Measurements from ENCODE around the gene FGFR3.

The FGFR3 gene

DNA sequence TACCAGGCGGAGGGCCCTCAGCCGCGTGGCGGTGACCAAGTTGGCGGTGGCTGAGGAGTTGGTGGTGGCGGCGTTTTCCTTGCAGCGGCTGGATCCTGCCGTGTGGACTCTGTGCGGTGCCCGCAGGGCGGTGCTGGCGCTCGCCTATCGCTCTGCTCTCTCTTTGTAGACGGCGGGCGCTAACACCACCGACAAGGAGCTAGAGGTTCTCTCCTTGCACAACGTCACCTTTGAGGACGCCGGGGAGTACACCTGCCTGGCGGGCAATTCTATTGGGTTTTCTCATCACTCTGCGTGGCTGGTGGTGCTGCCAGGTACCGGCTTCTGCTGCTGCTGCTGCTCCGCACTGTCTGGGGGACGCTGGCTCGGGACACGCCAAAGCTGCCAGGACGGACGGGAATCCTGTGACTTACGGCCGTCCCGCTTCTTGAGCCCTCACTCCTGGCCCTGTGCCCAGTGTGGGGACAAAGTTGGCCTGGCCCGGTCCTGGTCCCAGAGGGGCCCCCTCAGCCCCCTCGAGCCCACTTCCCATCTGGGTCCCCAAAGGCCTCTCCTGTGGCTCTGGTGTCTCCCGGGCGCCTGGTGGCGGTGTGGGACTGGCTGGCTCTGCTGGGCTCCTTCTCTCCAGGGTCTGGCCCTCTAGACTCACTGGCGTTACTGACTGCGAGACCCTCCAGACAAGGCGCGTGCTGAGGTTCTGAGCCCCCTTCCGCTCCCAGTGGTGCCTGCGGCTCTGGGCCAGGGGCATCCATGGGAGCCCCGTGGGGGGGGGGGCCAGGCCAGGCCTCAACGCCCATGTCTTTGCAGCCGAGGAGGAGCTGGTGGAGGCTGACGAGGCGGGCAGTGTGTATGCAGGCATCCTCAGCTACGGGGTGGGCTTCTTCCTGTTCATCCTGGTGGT is 10.7 kb downstream of the FGFR3 start:
- DNase-seq: no peak

DNA sequence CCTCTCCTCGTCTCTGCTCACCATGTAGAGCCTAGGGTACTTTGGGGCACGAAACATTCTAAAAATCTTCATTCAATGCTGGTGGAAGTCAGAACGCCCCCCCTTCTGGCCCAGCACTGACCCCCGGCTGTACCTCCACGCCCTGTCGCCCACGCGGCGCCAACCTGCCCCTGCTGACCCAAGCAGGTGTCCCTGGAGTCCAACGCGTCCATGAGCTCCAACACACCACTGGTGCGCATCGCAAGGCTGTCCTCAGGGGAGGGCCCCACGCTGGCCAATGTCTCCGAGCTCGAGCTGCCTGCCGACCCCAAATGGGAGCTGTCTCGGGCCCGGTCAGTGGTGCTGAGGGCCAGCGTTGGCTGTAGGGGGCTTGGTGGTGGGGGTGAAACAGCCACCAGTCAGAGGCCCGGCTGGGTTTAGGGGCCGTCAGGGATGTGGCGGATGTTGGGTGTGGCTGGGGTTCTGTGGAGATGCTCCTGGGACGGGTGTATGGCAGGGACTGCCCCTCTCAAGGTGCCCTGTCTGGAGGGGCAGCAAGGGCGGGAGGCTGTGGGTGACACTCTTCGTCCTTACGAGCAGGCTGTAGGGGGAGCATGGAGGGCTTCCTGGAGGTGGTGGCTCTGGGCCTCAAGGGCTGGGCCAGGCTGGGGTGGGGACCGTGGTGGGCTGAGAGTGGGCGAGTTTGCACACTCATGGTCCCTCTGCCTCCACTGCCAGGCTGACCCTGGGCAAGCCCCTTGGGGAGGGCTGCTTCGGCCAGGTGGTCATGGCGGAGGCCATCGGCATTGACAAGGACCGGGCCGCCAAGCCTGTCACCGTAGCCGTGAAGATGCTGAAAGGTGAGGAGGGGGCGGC is 11.8 kb downstream of the FGFR3 start:
- DNase-seq: no peak

DNA sequence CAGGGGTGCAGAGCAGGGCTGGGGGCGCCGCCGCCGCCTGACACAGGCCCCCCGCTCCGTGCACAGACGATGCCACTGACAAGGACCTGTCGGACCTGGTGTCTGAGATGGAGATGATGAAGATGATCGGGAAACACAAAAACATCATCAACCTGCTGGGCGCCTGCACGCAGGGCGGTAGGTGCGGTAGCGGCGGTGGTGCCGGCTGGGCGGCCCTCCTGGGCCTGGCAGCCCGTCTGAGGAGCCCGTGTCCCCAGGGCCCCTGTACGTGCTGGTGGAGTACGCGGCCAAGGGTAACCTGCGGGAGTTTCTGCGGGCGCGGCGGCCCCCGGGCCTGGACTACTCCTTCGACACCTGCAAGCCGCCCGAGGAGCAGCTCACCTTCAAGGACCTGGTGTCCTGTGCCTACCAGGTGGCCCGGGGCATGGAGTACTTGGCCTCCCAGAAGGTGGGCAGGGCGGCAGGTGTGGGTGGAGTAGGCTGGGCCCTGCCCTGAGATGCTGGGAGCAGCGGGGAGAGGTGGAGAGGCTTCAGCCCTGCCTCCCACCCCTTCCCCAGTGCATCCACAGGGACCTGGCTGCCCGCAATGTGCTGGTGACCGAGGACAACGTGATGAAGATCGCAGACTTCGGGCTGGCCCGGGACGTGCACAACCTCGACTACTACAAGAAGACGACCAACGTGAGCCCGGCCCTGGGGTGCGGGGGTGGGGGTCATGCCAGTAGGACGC is 12.6 kb downstream of the FGFR3 start:
- no peak for DNase-seq

DNA sequence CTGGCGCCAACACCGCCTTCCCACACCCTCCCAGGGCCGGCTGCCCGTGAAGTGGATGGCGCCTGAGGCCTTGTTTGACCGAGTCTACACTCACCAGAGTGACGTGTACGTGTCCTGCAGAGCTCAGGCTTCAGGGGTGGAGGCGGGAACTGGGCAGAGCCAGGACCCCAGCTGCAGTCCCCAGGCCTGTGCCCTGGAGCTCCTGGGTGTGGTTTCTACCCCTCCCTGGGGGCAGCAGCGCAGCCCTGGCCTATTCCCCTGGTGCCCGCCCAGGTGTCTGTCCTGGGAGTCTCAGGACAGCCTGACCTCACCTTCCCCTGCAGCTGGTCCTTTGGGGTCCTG is 13.1 kb downstream of the FGFR3 start:
- no peak for DNase-seq

DNA sequence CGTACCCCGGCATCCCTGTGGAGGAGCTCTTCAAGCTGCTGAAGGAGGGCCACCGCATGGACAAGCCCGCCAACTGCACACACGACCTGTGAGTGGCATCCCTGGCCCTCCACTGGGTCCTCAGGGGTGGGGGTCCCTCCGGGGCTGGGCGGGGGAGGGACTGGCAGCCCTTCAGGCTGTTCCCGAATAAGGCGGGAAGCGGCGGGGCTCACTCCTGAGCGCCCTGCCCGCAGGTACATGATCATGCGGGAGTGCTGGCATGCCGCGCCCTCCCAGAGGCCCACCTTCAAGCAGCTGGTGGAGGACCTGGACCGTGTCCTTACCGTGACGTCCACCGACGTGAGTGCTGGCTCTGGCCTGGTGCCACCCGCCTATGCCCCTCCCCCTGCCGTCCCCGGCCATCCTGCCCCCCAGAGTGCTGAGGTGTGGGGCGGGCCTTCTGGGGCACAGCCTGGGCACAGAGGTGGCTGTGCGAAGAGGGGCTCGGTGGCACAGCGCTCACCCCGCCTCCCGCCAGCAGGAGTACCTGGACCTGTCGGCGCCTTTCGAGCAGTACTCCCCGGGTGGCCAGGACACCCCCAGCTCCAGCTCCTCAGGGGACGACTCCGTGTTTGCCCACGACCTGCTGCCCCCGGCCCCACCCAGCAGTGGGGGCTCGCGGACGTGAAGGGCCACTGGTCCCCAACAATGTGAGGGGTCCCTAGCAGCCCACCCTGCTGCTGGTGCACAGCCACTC is 13.7 kb downstream of the FGFR3 start:
- DNase-seq: no peak

DNA sequence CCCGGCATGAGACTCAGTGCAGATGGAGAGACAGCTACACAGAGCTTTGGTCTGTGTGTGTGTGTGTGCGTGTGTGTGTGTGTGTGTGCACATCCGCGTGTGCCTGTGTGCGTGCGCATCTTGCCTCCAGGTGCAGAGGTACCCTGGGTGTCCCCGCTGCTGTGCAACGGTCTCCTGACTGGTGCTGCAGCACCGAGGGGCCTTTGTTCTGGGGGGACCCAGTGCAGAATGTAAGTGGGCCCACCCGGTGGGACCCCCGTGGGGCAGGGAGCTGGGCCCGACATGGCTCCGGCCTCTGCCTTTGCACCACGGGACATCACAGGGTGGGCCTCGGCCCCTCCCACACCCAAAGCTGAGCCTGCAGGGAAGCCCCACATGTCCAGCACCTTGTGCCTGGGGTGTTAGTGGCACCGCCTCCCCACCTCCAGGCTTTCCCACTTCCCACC is 14.3 kb downstream of the FGFR3 start:
- DNase-seq: no peak

DNA sequence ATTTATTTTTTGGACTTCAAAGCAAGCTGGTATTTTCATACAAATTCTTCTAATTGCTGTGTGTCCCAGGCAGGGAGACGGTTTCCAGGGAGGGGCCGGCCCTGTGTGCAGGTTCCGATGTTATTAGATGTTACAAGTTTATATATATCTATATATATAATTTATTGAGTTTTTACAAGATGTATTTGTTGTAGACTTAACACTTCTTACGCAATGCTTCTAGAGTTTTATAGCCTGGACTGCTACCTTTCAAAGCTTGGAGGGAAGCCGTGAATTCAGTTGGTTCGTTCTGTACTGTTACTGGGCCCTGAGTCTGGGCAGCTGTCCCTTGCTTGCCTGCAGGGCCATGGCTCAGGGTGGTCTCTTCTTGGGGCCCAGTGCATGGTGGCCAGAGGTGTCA is 15.3 kb downstream of the FGFR3 start:
- no peak for DNase-seq

DNA sequence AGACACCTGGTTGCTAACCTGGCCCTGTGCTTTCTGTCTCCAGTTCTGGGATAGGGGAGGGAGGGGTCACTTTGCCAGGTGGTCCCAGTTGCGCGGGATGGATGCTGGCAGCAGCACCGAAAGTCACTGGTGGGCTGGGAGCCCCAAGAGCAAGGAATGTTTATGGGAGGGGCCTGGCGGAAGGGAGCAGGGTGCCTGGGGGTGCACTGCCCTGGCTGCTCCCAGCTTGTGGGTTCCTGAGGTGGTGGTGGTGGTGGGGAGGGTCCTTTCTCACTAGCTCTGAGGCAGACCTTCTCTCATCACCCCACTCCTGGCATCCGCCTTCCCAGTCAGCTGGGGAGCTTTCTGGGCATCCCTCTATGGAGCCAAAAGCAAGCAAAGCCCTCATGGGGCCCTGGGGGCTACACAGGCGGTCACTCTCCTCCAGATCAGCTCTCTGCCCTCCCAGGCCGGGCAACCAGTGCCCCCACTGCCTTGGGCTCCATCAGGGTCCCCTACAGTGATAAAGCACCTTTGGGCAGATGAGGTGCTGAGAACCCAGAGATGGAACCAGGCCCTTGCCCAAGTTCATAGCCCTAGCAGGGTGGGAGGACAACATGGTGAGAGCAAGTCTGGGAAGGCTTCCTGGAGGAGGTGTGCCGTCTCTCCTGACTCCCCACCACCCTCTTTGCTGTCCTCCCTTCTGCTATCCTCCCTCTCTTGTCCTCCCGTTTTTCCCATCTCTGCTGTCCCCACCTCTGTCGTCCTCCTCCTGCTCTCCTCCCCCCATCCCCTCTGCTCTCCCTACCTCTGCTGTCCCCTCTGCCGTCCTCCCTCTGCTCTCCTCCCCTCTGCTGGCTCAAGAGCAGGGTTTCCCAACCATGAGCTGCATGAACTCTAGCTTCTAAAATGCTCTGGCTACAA is 16.0 kb downstream of the FGFR3 start:
- no peak for DNase-seq

DNA sequence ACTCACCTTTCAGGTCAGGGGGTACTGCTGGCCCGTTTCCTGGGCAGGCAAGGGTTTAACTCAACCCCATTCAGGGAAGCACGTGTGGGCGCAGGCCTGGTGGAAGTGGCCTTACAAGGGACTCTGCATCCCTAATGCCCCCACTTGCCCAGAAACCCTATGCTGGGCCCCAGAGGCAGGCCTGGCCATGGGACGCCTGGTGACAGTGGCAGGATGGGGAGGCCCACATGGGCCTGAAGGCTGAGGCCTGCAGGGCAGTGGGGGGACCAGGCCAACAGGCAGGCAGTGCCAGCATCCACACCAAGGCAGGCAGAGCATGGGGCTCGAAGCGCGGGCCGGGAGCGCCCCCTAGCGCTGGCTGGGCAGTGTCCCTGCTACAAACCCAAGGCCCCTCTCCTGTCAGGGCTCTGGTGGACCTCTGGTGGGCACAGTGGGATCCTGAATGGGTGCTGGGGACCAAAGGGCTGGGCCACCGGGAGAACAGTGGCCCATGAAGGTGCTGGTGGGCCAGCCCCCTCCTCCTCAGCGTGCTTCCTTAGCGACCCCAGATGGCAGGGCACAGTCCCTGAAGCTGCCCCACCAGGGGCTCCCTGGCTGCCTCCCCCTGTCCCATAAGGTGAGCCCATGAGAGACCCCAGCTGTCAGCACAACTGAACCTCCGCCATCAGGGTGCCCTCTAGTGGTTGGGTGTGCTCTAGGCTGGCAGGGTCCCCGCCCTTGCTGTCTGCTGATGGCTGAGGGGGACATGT is 16.8 kb downstream of the FGFR3 start:
- peak; percentile 72 for DNase-seq

DNA sequence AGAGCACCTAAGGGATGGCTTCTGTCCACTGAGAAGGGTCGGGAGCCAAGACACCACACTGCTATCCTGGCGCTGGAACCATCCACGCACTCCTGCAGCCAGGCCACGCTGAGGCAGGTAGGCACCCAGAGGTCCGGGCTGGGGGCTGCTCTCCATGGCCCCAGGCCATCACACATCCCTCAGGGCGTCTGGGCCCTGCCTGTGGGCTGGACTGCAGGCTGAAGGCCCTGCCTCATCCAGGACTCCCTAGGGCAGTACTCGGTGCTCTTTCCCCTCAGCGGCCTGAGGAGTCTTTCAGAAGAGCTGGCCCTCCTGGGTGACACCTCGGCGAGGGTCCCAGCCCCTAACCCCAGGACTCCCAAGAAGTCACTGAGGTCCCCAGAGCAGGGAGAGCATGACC is 17.7 kb downstream of the FGFR3 start:
- no peak for DNase-seq

DNA sequence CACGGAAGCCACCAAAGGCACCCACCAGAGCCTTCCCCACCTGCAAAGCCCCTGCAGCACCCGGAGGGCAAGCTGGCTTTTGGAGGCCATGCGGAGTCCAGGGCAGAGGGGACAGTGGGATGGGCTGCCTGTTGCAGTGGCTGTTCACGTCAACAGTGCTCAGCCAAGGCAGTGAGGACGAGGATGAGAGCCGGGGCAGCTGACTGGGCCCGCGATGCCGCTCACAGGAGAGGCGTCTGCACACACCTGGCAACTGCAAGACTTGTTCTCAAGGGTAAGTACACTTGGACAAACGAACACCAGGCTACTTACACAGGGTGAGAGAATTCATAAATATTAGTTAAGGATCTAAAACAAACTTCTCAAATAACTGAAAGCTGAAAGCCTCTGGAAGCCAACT is 19.6 kb downstream of the FGFR3 start:
- no peak for DNase-seq

DNA sequence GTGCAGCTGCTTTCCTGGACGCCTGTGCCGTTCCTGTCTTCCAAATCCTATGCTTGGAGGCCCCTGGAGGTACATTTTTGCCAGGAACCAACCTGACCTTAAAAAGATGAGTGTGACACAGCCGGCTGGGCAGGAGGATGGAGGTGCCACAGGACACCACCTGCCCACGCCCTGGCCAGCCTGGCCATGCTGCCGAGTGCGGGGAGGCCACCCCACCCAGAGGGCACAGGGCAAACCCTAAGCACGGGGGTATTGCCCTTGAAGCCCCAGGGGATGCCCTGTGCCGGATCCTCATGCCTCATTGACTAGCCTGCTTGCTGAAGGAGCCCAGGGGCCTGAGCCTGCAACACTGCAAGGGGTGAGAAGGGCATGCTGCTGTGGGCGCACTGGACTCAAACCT is 20.1 kb downstream of the FGFR3 start:
- no peak for DNase-seq

DNA sequence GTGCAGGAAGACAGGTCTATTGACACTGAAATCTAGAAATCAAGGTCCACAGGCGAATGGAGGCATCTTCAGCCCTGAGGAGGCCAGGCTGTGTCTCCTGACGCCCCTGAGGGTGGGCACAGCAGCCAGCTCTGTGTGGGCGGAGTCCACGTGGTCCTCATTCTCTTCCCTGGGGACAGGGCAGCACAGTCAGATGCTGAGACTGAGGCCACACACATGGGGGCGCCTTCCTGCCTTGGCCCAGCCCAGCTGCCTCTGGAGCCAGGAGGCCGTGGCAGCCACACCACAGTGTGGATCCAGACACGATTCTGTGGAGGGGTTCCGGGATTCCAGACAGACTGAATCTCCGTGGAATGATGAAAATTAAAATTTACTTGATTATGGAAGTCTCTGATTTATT is 20.8 kb downstream of the FGFR3 start:
- DNase-seq: no peak

DNA sequence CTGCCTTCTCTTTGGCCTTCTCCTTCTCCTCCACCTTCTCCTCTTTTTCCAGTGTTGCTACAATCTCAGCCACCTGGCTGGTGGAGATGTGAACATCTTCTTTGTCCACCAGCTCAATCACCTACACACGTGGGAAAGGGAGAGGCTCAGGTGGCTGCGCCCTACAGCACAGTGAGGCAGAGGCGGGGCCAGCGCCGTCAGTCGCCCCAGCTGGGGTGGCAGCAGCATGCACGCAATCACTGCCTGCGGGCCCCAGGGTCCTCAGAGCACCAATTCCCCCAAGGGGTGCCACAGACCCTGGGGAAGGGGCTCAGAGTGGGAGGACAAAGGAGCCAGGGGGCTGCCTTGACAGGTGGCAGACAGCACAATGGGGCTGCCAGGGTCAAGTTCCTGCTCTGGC is 21.4 kb downstream of the FGFR3 start:
- no peak for DNase-seq

DNA sequence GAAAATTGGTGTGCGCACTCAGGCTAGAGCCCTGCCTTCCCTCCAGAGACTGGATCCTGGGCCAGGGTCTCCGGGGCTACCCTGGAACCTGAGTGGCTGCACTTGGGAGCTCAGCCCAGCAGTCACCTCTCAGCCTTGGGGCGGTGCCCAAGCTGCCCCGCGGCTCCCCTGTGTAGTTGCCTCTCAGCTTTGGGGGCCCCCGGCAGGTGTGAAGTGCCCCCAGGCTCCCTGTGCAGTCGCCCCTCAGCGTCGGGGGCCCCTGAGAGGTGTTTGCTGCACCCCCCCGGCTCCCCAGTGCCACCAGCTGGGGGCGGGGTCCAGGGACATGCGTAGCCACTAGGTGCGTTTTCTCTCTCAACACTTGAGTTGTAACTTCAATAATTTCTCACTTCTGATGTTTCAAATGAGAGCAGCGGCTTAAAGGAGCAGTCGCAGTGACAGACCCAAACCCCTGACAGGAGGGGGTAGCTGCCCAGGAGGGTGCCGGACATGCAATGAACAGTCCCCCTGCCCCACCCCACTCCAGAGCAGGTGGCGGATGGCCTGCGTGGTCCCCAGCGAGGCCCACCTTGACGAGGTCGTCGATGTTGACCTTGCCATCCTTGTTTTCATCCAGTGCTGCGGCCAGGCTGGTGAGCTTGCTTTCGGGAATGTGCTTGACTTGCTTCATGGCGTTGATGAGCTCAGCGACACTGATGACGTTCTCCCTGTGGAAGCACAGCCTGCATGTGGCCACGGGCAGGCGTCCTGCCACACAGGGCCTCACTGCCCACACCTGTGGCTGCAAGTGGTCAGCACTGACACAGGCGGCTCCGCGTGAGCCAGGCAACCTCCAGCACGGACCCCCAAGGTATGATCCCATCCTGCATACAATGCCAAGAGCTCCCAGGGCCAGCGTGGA is 22.3 kb downstream of the FGFR3 start:
- no peak for DNase-seq

DNA sequence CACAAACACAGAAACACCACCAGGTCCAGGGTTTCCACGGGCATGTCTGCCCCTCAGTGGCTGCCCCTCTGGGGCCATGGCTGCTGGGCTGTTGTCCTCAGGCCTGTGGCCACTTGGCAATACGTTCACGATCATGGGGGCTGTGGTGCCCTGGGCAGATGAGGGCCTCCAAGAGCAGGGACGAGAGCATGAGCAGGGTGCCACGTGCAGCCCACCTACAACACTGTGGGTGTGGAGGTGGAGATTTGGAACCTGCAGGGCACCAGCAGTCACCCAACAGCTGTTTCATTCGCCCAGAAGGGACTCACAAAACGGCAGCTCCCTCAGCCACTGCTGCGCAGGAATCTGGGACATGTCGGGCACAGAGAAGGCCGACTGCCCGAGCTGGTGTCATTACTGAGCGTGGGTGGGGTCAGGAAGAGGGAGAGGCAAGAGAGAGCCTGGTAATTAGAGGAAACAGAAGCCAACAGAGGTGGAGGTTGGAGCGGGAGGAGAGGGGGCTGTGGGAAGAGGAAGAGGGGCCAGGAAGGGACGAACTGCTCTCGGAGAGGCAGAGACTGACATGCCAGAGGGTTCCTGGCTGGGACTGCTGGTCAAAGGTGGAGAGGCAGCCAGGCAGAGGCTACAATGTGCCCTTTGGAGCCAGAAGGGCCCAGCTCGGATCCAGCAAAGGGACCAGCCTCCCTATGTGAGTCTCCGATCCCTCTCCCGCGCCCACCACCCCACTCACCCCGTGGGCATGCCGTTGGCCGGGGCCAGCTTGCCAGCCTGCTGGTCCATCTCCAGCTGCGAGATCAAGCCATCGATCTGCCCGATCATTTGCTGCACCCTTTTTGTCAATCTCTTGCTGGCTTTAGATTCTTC is 23.1 kb downstream of the FGFR3 start:
- DNase-seq: no peak

DNA sequence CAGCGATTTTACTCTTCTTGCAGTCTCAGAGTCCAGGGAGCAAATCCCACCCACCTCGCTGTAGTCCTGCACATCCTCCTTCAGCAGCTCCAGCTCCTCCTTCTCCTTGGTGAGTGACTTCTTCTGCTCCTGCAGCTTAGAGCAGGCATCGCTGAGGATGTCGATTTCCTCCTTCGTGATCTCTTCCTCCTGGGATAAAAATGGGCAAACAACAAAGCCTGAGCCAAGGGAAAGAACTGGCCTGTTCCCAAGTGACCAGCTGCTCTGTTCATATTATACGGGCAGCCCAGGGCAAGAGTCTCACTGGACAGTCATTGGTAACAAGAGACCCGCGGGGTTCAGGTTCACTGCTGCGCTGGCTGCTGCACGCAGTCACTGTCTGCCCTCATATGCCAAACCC is 26.2 kb downstream of the FGFR3 start:
- no peak for DNase-seq

DNA sequence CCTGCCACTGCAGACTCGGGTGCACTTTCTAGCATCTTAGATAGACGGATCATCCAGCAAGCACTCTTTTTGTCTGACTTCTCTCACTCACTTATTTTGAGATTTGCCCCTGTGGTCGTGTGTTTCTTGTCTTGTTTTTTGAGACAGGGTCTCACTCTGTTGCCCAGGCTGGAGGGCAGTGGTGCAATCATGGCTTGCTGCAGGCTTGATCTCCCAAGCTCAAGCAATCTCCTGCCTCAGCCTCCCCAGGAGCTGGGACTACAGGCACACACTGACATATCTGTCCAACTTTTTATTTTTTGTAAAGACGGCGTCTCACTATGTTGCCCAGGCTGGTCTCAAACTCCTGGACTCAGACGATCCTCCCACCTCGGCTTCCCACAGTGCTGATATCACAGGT is 26.7 kb downstream of the FGFR3 start:
- DNase-seq: no peak
